HEK293 (cell line): ENCODE data around the gene FAAH2.
"Not testable (repeated sequence)": the region's sequence is repeated elsewhere in the genome, so short reads cannot be mapped to it uniquely, and the experiment has no call there.

Experiments
- CTCF ChIA-PET: fragments of 350-600 bp; formaldehyde crosslinking; extraction: SDS; loops from one replicate; lab custom pipeline; 2021; ENCODE audit warnings: antibody characterized with exemption; lab: Yijun Ruan, JAX
- POLR2A ChIA-PET: fragments of 300-600 bp; formaldehyde crosslinking; extraction: SDS; loops from one replicate; lab custom pipeline; 2020; ENCODE audit warnings: antibody characterized with exemption, inconsistent platforms; lab: Yijun Ruan, JAX
- H3K27ac ChIP-seq: fragments of 200-500 bp; sonication (Bioruptor generic); 2 replicates; pipeline ENCODE4 v1.5.1; 2014; ENCODE audit warnings: low read depth, low read length, control low read depth, inconsistent platforms; ENCODE audit errors: extremely low read depth
- H3K36me3 ChIP-seq, 2 experiments: fragments of 200-500 bp in 1 of 2; sonication (Bioruptor generic) in 1 of 2; 1 replicate in 1 of 2; 2 replicates in 1 of 2; pipeline ENCODE4 v1.5.1; 2014 to 2017; ENCODE audit warnings: inconsistent platforms in 2 of 2, low read length in 2 of 2; ENCODE audit not compliant: control insufficient read depth in 2 of 2, insufficient read depth in 1 of 2
- H3K4me1 ChIP-seq: fragments of 200-500 bp; sonication (Bioruptor generic); 2 replicates; pipeline ENCODE4 v1.5.1; 2014; ENCODE audit warnings: mild to moderate bottlenecking, low read length, inconsistent platforms; ENCODE audit not compliant: control insufficient read depth, insufficient read depth
- H3K4me3 ChIP-seq: 2 replicates; pipeline ENCODE4 v1.5.1; 2011; ENCODE audit warnings: low read depth, mild to moderate bottlenecking, control low read depth, low read length, moderate library complexity
- H3K9me3 ChIP-seq: fragments of 200-500 bp; sonication (Bioruptor generic); 2 replicates; pipeline ENCODE4 v1.5.1; 2014; ENCODE audit warnings: low read depth, low read length, inconsistent platforms; ENCODE audit not compliant: control insufficient read depth, insufficient read depth
- HOXC10 ChIP-seq: sonication (generic); formaldehyde crosslinking; IDR thresholded peaks from 2 replicates; pipeline ENCODE4 v1.8.1; 2023; ENCODE audit warnings: mild to moderate bottlenecking, missing genetic modification reagents
- KLF9 ChIP-seq: fragments of 450-650 bp; formaldehyde crosslinking; IDR thresholded peaks from 2 replicates; pipeline ENCODE4 v1.5.1; 2016; ENCODE audit warnings: missing biosample characterization, missing genetic modification characterization, low read depth
- SCRT2 ChIP-seq: fragments of 450-650 bp; formaldehyde crosslinking; IDR thresholded peaks from 2 replicates; pipeline ENCODE4 v1.5.1; 2016; ENCODE audit warnings: missing biosample characterization, missing genetic modification characterization
- SP3 ChIP-seq: fragments of 450-650 bp; formaldehyde crosslinking; IDR thresholded peaks from 2 replicates; pipeline ENCODE4 v1.5.1; 2016; ENCODE audit warnings: missing biosample characterization, missing genetic modification characterization
- YY2 ChIP-seq: fragments of 450-650 bp; formaldehyde crosslinking; IDR thresholded peaks from 2 replicates; pipeline ENCODE4 v1.5.1; 2016; ENCODE audit warnings: missing biosample characterization, missing genetic modification characterization
- ZFP69B ChIP-seq: fragments of 450-650 bp; formaldehyde crosslinking; IDR thresholded peaks from 2 replicates; pipeline ENCODE4 v1.5.1; 2016; ENCODE audit warnings: missing biosample characterization, missing genetic modification characterization
- ZNF2 ChIP-seq: fragments of 450-650 bp; formaldehyde crosslinking; IDR thresholded peaks from 2 replicates; pipeline ENCODE4 v1.5.1; 2016; ENCODE audit warnings: missing biosample characterization, missing genetic modification characterization
- ZNF423 ChIP-seq: fragments of 450-650 bp; formaldehyde crosslinking; IDR thresholded peaks from 2 replicates; pipeline ENCODE4 v1.5.1; 2016; ENCODE audit warnings: missing biosample characterization, missing genetic modification characterization
- ZNF555 ChIP-seq: fragments of 450-650 bp; formaldehyde crosslinking; conservative IDR thresholded peaks from 2 replicates; pipeline ENCODE4 v1.5.1; 2017; ENCODE audit warnings: missing biosample characterization, mild to moderate bottlenecking, missing genetic modification characterization, inconsistent platforms
- ZNF658 ChIP-seq: fragments of 450-650 bp; formaldehyde crosslinking; IDR thresholded peaks from 2 replicates; pipeline ENCODE4; 2016; ENCODE audit warnings: missing biosample characterization, missing genetic modification characterization
- ZNF701 ChIP-seq: fragments of 450-650 bp; formaldehyde crosslinking; IDR thresholded peaks from 2 replicates; pipeline ENCODE4 v1.5.1; 2016; ENCODE audit warnings: missing biosample characterization, missing genetic modification characterization
- ZSCAN23 ChIP-seq: fragments of 450-650 bp; formaldehyde crosslinking; IDR thresholded peaks from 2 replicates; pipeline ENCODE4 v1.5.1; 2016; ENCODE audit warnings: missing biosample characterization, missing genetic modification characterization
- TF ChIP-seq, protein P1 (sequence below): fragments of 450-650 bp; formaldehyde crosslinking; IDR thresholded peaks from 2 replicates; pipeline ENCODE4 v1.5.0; 2017; ENCODE audit warnings: missing biosample characterization, missing genetic modification characterization, borderline replicate concordance
- TF ChIP-seq, protein P2 (sequence below): fragments of 450-650 bp; formaldehyde crosslinking; conservative IDR thresholded peaks from 2 replicates; pipeline ENCODE4 v1.5.1; 2016; ENCODE audit warnings: low read depth, missing biosample characterization, missing genetic modification characterization
- TF ChIP-seq, protein P3 (sequence below): fragments of 450-650 bp; formaldehyde crosslinking; IDR thresholded peaks from 2 replicates; pipeline ENCODE4 v1.5.1; 2016; ENCODE audit warnings: missing biosample characterization, missing genetic modification characterization

FAAH2 gene

DNA sequence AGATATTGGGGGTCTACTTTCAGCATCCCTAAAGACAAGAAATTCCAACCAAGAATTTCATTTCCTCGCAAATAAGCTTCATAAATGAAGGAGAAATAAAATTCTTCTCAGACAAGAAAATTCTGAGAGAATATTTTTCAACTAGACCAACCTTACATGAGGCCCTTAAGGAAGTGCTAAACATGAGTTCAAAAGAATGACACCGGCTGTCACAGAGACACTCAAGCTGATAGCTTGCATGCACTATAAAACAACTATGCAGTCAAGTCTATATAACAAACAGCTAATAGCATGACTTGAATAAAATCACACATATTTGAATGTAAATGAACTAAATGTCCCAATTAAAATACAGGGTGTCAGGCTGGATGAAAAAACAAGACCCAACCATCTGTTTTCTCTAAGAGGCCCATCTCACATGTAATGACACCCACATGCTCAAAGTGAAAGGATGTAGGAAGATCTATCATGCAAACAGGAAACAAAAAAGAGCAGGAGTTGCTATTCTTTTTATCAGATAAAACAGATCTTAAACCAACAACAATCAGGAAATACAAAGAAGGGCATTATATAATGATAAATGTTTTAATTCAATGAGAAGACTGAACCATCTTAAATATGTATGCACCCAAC is 27.2 kb downstream of the FAAH2 start:
- no peaks in the 10 kb centered on the region for H3K9me3 ChIP-seq
- no peak for TF ChIP-seq SCRT2 (tag by site-specific recombination)
- no peak for TF ChIP-seq ZNF2
- TF ChIP-seq ZSCAN23 (tag by site-specific recombination) = no peak
- TF ChIP-seq, protein P1, sequence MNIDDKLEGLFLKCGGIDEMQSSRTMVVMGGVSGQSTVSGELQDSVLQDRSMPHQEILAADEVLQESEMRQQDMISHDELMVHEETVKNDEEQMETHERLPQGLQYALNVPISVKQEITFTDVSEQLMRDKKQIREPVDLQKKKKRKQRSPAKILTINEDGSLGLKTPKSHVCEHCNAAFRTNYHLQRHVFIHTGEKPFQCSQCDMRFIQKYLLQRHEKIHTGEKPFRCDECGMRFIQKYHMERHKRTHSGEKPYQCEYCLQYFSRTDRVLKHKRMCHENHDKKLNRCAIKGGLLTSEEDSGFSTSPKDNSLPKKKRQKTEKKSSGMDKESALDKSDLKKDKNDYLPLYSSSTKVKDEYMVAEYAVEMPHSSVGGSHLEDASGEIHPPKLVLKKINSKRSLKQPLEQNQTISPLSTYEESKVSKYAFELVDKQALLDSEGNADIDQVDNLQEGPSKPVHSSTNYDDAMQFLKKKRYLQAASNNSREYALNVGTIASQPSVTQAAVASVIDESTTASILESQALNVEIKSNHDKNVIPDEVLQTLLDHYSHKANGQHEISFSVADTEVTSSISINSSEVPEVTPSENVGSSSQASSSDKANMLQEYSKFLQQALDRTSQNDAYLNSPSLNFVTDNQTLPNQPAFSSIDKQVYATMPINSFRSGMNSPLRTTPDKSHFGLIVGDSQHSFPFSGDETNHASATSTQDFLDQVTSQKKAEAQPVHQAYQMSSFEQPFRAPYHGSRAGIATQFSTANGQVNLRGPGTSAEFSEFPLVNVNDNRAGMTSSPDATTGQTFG (tag by site-specific recombination) = no peak
- TF ChIP-seq SP3 (tag by site-specific recombination) = no peak
- TF ChIP-seq, protein P2, sequence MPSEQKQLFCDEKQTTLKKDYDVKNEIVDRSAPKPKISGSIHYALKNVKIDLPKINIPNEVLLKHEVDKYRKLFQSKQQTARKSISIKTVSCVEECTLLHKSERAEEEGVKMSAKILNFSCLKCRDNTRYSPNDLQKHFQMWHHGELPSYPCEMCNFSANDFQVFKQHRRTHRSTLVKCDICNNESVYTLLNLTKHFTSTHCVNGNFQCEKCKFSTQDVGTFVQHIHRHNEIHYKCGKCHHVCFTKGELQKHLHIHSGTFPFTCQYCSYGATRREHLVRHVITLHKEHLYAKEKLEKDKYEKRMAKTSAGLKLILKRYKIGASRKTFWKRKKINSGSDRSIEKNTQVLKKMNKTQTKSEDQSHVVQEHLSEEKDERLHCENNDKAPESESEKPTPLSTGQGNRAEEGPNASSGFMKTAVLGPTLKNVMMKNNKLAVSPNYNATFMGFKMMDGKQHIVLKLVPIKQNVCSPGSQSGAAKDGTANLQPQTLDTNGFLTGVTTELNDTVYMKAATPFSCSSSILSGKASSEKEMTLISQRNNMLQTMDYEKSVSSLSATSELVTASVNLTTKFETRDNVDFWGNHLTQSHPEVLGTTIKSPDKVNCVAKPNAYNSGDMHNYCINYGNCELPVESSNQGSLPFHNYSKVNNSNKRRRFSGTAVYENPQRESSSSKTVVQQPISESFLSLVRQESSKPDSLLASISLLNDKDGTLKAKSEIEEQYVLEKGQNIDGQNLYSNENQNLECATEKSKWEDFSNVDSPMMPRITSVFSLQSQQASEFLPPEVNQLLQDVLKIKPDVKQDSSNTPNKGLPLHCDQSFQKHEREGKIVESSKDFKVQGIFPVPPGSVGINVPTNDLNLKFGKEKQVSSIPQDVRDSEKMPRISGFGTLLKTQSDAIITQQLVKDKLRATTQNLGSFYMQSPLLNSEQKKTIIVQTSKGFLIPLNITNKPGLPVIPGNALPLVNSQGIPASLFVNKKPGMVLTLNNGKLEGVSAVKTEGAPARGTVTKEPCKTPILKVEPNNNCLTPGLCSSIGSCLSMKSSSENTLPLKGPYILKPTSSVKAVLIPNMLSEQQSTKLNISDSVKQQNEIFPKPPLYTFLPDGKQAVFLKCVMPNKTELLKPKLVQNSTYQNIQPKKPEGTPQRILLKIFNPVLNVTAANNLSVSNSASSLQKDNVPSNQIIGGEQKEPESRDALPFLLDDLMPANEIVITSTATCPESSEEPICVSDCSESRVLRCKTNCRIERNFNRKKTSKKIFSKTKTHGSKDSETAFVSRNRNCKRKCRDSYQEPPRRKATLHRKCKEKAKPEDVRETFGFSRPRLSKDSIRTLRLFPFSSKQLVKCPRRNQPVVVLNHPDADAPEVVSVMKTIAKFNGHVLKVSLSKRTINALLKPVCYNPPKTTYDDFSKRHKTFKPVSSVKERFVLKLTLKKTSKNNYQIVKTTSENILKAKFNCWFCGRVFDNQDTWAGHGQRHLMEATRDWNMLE (tag by site-specific recombination) = no peak
- TF ChIP-seq ZFP69B (tag by site-specific recombination) = no peak
- no peak for TF ChIP-seq HOXC10
- TF ChIP-seq ZNF423 = no peak
- TF ChIP-seq, protein P3, sequence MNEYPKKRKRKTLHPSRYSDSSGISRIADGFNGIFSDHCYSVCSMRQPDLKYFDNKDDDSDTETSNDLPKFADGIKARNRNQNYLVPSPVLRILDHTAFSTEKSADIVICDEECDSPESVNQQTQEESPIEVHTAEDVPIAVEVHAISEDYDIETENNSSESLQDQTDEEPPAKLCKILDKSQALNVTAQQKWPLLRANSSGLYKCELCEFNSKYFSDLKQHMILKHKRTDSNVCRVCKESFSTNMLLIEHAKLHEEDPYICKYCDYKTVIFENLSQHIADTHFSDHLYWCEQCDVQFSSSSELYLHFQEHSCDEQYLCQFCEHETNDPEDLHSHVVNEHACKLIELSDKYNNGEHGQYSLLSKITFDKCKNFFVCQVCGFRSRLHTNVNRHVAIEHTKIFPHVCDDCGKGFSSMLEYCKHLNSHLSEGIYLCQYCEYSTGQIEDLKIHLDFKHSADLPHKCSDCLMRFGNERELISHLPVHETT = no peak
- TF ChIP-seq ZNF555 = no peak
- TF ChIP-seq KLF9 (tag by site-specific recombination) = no peak
- TF ChIP-seq, all 188 proteins: peak for 0
- H3K4me1 ChIP-seq = no peaks in the 10 kb centered on the region
- peaks cover 0 to 8% of the 10 kb centered on the region in 2 experiments; a peak in 2 of 3 replicates for H3K36me3 ChIP-seq
- ChIA-PET CTCF (no interaction called here), POLR2A (no interaction called here)
- no peak overlapping the region for H3K27ac ChIP-seq
- H3K4me3 ChIP-seq = no peak overlapping the region

DNA sequence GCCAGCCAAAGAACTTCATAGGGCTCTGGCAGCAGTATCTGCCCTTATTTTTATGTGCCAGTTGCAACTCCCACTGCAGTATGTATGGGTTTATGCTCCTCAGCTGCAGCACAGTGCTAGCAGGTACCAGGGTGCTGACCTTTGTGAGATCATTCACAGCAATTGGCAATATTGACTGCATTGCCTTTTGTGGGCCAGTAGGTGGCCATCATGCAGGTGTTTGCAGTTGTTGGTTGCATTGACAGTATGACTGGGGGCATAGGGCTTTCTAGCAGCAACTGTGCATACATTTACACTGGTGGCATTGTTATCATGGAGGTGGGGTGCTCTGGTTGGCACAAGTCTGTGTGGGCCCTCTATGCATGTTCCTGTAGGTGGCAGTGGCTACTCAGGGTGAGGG is 42.5 kb downstream of the FAAH2 start:
- CTCF ChIA-PET = no interaction called here
- TF ChIP-seq ZNF2 (no peak), YY2 (tag by site-specific recombination) (no peak), ZNF658 (tag by site-specific recombination) (no peak), SCRT2 (tag by site-specific recombination) (no peak), ZNF701 (tag by site-specific recombination) (no peak)
- POLR2A ChIA-PET = no interaction called here

DNA sequence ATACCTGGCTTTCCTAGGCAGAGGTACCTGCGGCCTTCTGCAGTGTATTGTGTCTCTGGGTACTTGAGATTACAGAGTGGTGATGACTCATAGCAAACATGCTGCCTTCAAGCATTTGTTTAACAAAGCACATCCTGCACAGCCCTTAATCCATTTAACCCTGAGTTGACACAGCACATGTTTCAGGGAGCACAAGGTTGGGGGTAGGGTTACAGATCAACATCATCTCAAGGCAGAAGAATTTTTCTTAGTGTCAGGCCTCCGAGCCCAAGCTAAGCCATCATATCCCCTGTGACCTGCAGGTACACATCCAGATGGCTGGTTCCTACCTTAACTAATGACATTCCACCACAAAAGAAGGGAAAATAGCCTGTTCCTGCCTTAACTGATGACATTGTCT is 49.3 kb downstream of the FAAH2 start:
- H3K4me3 ChIP-seq, H3K4me1 ChIP-seq, H3K27ac ChIP-seq, CTCF ChIA-PET, POLR2A ChIA-PET, H3K36me3 ChIP-seq, H3K9me3 ChIP-seq: not testable (repeated sequence)

More for the DNA sequence above, 42.5 kb downstream of the FAAH2 start:
- Histone ChIP-seq H3K27ac (no peak overlapping the region), H3K9me3 (no peaks in the 10 kb centered on the region), H3K4me3 (no peak overlapping the region), H3K4me1 (no peaks in the 10 kb centered on the region), H3K36me3 (no peaks in the 10 kb centered on the region)
